NB4 (cell line): ENCODE measurements around the gene MYO15A.

Source experiments
- MYC ChIP-seq: IDR thresholded peaks from 2 replicates; pipeline ENCODE4 v1.6.1; 2011; ENCODE audit warnings: low read depth, low read length
- POLR2A ChIP-seq: IDR thresholded peaks from 2 replicates; pipeline ENCODE4 v1.6.1; 2011; ENCODE audit warnings: mild to moderate bottlenecking; ENCODE audit not compliant: insufficient read length; ENCODE audit errors: extremely low read depth
- TF ChIP-seq, protein P1 (sequence below): IDR thresholded peaks from one replicate; pipeline ENCODE4 v1.5.1; 2012; ENCODE audit warnings: low read depth, low read length
- TF ChIP-seq, protein P2 (sequence below): IDR thresholded peaks from 2 replicates; pipeline ENCODE4 v1.6.1; 2011; ENCODE audit warnings: low read depth, low read length

DNA sequence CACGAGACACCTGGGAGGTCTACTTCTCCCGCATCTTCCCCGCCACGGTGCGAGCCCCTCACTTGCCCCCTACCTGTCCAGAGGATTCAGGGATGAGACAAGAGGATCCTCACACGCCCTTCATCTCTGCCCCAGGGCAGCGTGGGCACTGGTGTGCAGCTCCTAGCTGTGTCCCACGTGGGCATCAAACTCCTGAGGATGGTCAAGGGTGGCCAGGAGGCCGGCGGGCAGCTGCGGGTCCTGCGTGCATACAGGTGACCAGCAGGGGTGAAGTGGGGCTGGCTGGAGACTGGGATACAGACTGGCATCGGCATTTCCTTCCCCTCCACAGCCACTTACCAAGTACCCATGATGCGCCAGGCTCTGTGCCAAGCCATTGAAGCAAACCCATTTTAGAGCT lies 46.6 kb downstream of the MYO15A start:
- TF ChIP-seq, protein P1, sequence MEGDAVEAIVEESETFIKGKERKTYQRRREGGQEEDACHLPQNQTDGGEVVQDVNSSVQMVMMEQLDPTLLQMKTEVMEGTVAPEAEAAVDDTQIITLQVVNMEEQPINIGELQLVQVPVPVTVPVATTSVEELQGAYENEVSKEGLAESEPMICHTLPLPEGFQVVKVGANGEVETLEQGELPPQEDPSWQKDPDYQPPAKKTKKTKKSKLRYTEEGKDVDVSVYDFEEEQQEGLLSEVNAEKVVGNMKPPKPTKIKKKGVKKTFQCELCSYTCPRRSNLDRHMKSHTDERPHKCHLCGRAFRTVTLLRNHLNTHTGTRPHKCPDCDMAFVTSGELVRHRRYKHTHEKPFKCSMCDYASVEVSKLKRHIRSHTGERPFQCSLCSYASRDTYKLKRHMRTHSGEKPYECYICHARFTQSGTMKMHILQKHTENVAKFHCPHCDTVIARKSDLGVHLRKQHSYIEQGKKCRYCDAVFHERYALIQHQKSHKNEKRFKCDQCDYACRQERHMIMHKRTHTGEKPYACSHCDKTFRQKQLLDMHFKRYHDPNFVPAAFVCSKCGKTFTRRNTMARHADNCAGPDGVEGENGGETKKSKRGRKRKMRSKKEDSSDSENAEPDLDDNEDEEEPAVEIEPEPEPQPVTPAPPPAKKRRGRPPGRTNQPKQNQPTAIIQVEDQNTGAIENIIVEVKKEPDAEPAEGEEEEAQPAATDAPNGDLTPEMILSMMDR: no peak
- TF ChIP-seq POLR2A: no peak
- TF ChIP-seq MYC: no peak
- TF ChIP-seq, protein P2, sequence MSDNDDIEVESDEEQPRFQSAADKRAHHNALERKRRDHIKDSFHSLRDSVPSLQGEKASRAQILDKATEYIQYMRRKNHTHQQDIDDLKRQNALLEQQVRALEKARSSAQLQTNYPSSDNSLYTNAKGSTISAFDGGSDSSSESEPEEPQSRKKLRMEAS: no peak
